Measurements from ENCODE around the gene PARP2.

- TF ChIP-seq YY1 (IDR thresholded peaks at IDR 0.05; ENCODE audit: insufficient read depth, insufficient read length) (no peak), ZNF274 (IDR thresholded peaks at IDR 0.05; ENCODE audit: low read depth, low read length) (no peak), SUZ12 (IDR thresholded peaks at IDR 0.05; ENCODE audit: extremely low read depth, insufficient read depth, insufficient read length) (no peak)
Observed at GRCh38 chr14:20332788-20333493, 10.5 kb upstream of the PARP2 start, which contains the start of gene CCNB1IP1.

Measured in NT2/D1 (cell line).